NB4 (cell line): Measurements from ENCODE around the gene DSN1.

Source experiments
- CTCF ChIP-seq: IDR thresholded peaks from one replicate; pipeline ENCODE4 v1.5.1; 2012; ENCODE audit warnings: low read depth, low read length
- MAX ChIP-seq: IDR thresholded peaks from 2 replicates; pipeline ENCODE4 v1.6.1; 2011; ENCODE audit warnings: low read depth, low read length
- POLR2A ChIP-seq: IDR thresholded peaks from 2 replicates; pipeline ENCODE4 v1.6.1; 2011; ENCODE audit warnings: mild to moderate bottlenecking; ENCODE audit not compliant: insufficient read length; ENCODE audit errors: extremely low read depth

GRCh38 chr20:36777576-36777975, 4.0 kb upstream of the DSN1 start:
- TF ChIP-seq CTCF: no peak
- TF ChIP-seq POLR2A: no peak
- TF ChIP-seq MAX: no peak
